ENCODE measurements around the gene PIN4. TPM values are rescaled to one million over a fixed set of nuclear protein-coding genes. Genes with fewer than 3 reads are reported as not detected.

PIN4 gene
- total RNA-seq, 4 donors from 2014 or later, result 6.2 to 12.6 (median 11.2) TPM

GRCh38 chrX:72236841-72237240 is 55.3 kb downstream of the PIN4 start:
- no peaks in the 10 kb centered on the region for H3K9me3 ChIP-seq
- H3K4me3 ChIP-seq (replicated peaks in 1 of 3), result no peak overlapping the region
- no peak overlapping the region for H3K27ac ChIP-seq
- no peak for DNase-seq
- H3K27me3 ChIP-seq, result no peaks in the 10 kb centered on the region
- intact Hi-C loops (cut with DNase I), result no loop called here
- no peaks in the 10 kb centered on the region for H3K4me1 ChIP-seq
- H3K36me3 ChIP-seq, result no peaks in the 10 kb centered on the region
- 95 to 97% methylated on average over 4 of the region's 4 CpGs for whole genome bisulfite sequencing, 2 donors
- no peak for TF ChIP-seq POLR2A (IDR thresholded peaks at IDR 0.05)
- TF ChIP-seq, protein P1, sequence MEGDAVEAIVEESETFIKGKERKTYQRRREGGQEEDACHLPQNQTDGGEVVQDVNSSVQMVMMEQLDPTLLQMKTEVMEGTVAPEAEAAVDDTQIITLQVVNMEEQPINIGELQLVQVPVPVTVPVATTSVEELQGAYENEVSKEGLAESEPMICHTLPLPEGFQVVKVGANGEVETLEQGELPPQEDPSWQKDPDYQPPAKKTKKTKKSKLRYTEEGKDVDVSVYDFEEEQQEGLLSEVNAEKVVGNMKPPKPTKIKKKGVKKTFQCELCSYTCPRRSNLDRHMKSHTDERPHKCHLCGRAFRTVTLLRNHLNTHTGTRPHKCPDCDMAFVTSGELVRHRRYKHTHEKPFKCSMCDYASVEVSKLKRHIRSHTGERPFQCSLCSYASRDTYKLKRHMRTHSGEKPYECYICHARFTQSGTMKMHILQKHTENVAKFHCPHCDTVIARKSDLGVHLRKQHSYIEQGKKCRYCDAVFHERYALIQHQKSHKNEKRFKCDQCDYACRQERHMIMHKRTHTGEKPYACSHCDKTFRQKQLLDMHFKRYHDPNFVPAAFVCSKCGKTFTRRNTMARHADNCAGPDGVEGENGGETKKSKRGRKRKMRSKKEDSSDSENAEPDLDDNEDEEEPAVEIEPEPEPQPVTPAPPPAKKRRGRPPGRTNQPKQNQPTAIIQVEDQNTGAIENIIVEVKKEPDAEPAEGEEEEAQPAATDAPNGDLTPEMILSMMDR (IDR thresholded peaks at IDR 0.05), result no peak

DNA sequence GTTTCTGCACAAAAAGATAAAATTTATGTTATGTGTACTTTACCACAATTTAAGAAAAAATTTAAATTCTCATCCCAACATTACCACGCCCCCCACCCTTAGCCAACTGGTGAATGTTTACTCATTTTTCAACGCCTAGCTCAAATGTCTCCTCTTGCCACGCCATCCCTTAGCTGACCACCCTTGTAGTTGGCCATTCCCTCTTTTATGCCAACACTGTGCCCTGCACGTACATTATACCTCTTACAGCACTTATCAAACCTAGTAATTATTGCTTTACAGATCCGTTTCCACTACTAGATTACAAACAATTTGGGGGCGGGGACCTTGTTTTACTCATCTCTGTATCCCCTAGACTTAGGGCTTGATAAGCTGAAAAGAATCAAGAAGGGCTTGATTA is 56.6 kb downstream of the PIN4 start:
- 18 to 31% methylated on average over 6 of the region's 6 CpGs for WGBS, 2 donors
- H3K36me3 ChIP-seq, result no peaks in the 10 kb centered on the region
- H3K4me1 ChIP-seq, result no peaks in the 10 kb centered on the region
- no peaks in the 10 kb centered on the region for H3K27me3 ChIP-seq
- H3K4me3 ChIP-seq (replicated peaks in 1 of 3), result no peak overlapping the region
- no peak for DNase-seq
- no peak overlapping the region for H3K27ac ChIP-seq
- no peak for TF ChIP-seq POLR2A (IDR thresholded peaks at IDR 0.05)
- TF ChIP-seq, protein P1 (IDR thresholded peaks at IDR 0.05), result no peak
- H3K9me3 ChIP-seq, result no peaks in the 10 kb centered on the region
- intact Hi-C loops (cut with DNase I), result no loop called here

GRCh38 chrX:72238721-72239475 is 57.3 kb downstream of the PIN4 start, which contains the start of gene ERCC6L:
Gene ERCC6L (minus strand): TSS chrX:72239027. CDS start chrX:72238911, 116 bp downstream.
- peak; percentile 86 to 91 for DNase-seq
- no peaks in the 10 kb centered on the region for H3K36me3 ChIP-seq
- no peaks in the 10 kb centered on the region for H3K4me1 ChIP-seq
- WGBS, 2 donors, result 0% methylated on average over 3 of the region's 59 CpGs; no CpG with 5 or more reads in 1 of the 2 donors
- no peaks in the 10 kb centered on the region for H3K27me3 ChIP-seq
- TF ChIP-seq, protein P1 (IDR thresholded peaks at IDR 0.05), result no peak
- peak in 1 of 2 donors; percentile 74 for TF ChIP-seq POLR2A (IDR thresholded peaks at IDR 0.05)
- intact Hi-C loops (cut with DNase I), result no loop called here
- no peaks in the 10 kb centered on the region for H3K9me3 ChIP-seq
- peak within 1 kb of the TSS in 1 of 3 donors; percentile 2 for H3K4me3 ChIP-seq (replicated peaks in 1 of 3)
- no peak within 1 kb of the TSS for H3K27ac ChIP-seq

DNA sequence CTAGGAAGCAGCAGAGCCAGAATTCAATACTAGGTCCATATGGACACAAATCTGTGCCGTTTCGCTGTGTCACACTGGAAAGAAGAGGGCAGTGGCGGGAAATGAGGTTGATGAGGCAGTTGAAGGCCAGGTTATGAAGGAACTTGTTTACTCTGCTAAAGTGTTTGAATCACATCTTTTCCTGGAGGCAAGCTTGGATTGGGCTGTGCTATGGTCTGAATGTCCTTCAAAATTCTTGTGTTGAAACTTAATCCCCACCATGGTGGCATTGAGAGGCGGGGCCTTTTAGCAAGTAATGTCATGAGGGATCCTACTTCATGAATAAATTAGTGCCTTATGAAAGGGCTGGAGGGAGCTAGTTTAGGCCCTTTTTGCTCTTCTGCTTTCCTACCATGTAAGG is 59.4 kb downstream of the PIN4 start:
- DNase-seq, result no peak
- Histone ChIP-seq H3K9me3 (no peaks in the 10 kb centered on the region), H3K27me3 (no peaks in the 10 kb centered on the region), H3K4me1 (no peaks in the 10 kb centered on the region), H3K27ac (no peak overlapping the region), H3K4me3 (replicated peaks in 1 of 3) (no peak overlapping the region), H3K36me3 (no peaks in the 10 kb centered on the region)
- TF ChIP-seq, protein P1 (IDR thresholded peaks at IDR 0.05), result no peak
- no peak for TF ChIP-seq POLR2A (IDR thresholded peaks at IDR 0.05)
- 95 to 100% methylated on average over 4 of the region's 4 CpGs for WGBS, 2 donors
- intact Hi-C loops (cut with DNase I), result loop anchor here (10.0 kb wide), 1 partner anchor 304 kb away; no protein-coding TSS in a partner anchor

- 46 to 78% methylated on average over 3 of the region's 3 CpGs for WGBS, 2 donors
These were observed 61.9 kb downstream of the PIN4 start for GRCh38 chrX:72243472-72243871.

More at GRCh38 chrX:72243472-72243871, 61.9 kb downstream of the PIN4 start:
- Histone ChIP-seq H3K4me1 (peaks cover 6 to 9% of the 10 kb centered on the region in 2 donors), H3K9me3 (no peaks in the 10 kb centered on the region), H3K27ac (no peak overlapping the region), H3K4me3 (replicated peaks in 1 of 3) (no peak overlapping the region), H3K27me3 (no peaks in the 10 kb centered on the region), H3K36me3 (no peaks in the 10 kb centered on the region)
- no peak for DNase-seq
- TF ChIP-seq POLR2A (IDR thresholded peaks at IDR 0.05), result no peak
- TF ChIP-seq, protein P1 (IDR thresholded peaks at IDR 0.05), result no peak
- intact Hi-C loops (cut with DNase I), result loop anchor here (10.0 kb wide), 1 partner anchor 301 kb away; no protein-coding TSS in a partner anchor

Measured in thyroid gland (tissue), 4 donors.